Nephron (organoid): Measurements from ENCODE around the gene GXYLT2.
A peak's percentile ranks its signal among the peaks of the same experiment; 100 is the strongest.

Experiments
- H3K27ac Mint-ChIP-seq, 3 experiments: 2 replicates each; pipeline ENCODE4 v1.8.0; 2020; ENCODE audit warnings: mixed read lengths in 3 of 3, mild to moderate bottlenecking in 2 of 3, moderate library complexity in 1 of 3
- H3K27me3 Mint-ChIP-seq: 2 replicates; pipeline ENCODE4 v1.8.0; 2021; ENCODE audit warnings: low read depth, mild to moderate bottlenecking, moderate library complexity, mixed read lengths
- H3K36me3 Mint-ChIP-seq: 2 replicates; pipeline ENCODE4 v1.8.0; 2020; ENCODE audit warnings: low read depth, mixed read lengths
- H3K4me1 Mint-ChIP-seq: 2 replicates; pipeline ENCODE4 v1.8.0; 2020; ENCODE audit warnings: mixed read lengths
- H3K4me3 Mint-ChIP-seq, 3 experiments: 2 replicates each; pipeline ENCODE4 v1.8.0; 2020; ENCODE audit warnings: mild to moderate bottlenecking in 3 of 3, mixed read lengths in 3 of 3, moderate library complexity in 2 of 3
- H3K9me3 Mint-ChIP-seq: 2 replicates; pipeline ENCODE4 v1.8.0; 2020; ENCODE audit warnings: mixed read lengths
- TF ChIP-seq, protein P1 (sequence below), 3 experiments: fragments of 200-600 bp; sonication (generic); IDR thresholded peaks; one replicate each; pipeline ENCODE4 v1.5.0; 2021; ENCODE audit warnings: antibody characterized with exemption in 3 of 3; ENCODE audit not compliant: unreplicated experiment in 3 of 3

Gene GXYLT2

DNA sequence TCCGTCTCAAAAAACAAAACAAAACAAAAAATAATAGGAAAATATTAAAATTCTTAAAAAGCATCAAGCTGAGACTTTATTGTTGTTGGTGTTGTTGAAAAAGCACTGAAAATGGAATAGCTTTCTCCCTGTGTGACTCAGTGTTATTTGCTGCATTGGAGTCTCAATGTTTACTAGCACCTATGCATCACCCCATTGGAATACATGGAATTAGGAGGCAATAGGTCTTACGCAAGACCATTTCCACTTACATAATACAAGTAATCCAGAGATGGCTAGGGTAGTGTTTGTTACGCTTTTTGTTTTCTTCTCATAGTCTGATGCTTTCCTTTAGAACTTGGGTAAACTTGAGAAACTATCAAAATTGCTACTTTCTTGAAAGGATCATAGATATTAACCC lies 15.2 kb downstream of the GXYLT2 start:
- no peak overlapping the region for H3K4me3 Mint-ChIP-seq
- H3K9me3 Mint-ChIP-seq = peaks cover 3% of the 10 kb centered on the region
- H3K4me1 Mint-ChIP-seq = peaks cover 62% of the 10 kb centered on the region
- H3K27me3 Mint-ChIP-seq = no peaks in the 10 kb centered on the region
- peaks cover 7% of the 10 kb centered on the region for H3K36me3 Mint-ChIP-seq
- H3K27ac Mint-ChIP-seq = peak overlapping the region in 1 of 3 experiments; percentile 76
- TF ChIP-seq, protein P1, sequence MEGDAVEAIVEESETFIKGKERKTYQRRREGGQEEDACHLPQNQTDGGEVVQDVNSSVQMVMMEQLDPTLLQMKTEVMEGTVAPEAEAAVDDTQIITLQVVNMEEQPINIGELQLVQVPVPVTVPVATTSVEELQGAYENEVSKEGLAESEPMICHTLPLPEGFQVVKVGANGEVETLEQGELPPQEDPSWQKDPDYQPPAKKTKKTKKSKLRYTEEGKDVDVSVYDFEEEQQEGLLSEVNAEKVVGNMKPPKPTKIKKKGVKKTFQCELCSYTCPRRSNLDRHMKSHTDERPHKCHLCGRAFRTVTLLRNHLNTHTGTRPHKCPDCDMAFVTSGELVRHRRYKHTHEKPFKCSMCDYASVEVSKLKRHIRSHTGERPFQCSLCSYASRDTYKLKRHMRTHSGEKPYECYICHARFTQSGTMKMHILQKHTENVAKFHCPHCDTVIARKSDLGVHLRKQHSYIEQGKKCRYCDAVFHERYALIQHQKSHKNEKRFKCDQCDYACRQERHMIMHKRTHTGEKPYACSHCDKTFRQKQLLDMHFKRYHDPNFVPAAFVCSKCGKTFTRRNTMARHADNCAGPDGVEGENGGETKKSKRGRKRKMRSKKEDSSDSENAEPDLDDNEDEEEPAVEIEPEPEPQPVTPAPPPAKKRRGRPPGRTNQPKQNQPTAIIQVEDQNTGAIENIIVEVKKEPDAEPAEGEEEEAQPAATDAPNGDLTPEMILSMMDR (IDR thresholded peaks at IDR 0.05; ENCODE audit: unreplicated experiment in 3 of 3) = no peak

GRCh38 chr3:72904163-72904562 lies 16.3 kb downstream of the GXYLT2 start:
- H3K27ac Mint-ChIP-seq = peak overlapping the region in 2 of 3 experiments; percentile 63 to 76
- H3K4me3 Mint-ChIP-seq = no peak overlapping the region
- peaks cover 58% of the 10 kb centered on the region for H3K4me1 Mint-ChIP-seq
- no peaks in the 10 kb centered on the region for H3K27me3 Mint-ChIP-seq
- peaks cover 3% of the 10 kb centered on the region for H3K9me3 Mint-ChIP-seq
- TF ChIP-seq, protein P1 (IDR thresholded peaks at IDR 0.05; ENCODE audit: unreplicated experiment in 3 of 3) = no peak
- H3K36me3 Mint-ChIP-seq = peaks cover 8% of the 10 kb centered on the region

DNA sequence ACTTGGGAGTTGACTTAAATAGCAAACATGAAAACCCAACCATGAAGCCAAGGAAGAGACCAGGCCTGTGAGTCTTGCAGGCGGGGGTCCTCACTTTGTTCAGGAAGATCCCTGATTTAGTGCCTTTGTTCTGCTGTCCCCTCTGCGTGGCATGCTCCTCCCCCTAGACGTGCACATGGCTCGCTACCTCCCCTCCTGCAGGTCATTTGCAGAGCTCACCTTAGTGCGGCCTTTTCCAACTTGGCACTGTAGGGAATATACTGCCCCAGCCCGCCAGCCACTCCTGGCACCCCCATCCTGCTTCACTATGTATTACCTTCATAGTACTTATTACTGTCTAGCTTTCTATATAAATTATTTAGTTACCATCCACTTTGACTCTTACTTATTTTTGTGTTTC lies 18.3 kb downstream of the GXYLT2 start:
- H3K27me3 Mint-ChIP-seq = no peaks in the 10 kb centered on the region
- peak overlapping the region; percentile 67 to 72 (median 70) for H3K27ac Mint-ChIP-seq

GRCh38 chr3:72907131-72907711 lies 19.4 kb downstream of the GXYLT2 start:
- H3K27me3 Mint-ChIP-seq = no peaks in the 10 kb centered on the region
- peak overlapping the region; percentile 67 to 72 (median 70) for H3K27ac Mint-ChIP-seq
- no peaks in the 10 kb centered on the region for H3K9me3 Mint-ChIP-seq
- H3K36me3 Mint-ChIP-seq = peaks cover 20% of the 10 kb centered on the region
- H3K4me1 Mint-ChIP-seq = peaks cover 58% of the 10 kb centered on the region
- H3K4me3 Mint-ChIP-seq = peak overlapping the region in 1 of 3 experiments; percentile 13
- TF ChIP-seq, protein P1 (IDR thresholded peaks at IDR 0.05; ENCODE audit: unreplicated experiment in 3 of 3) = no peak

More for the DNA sequence above, 18.3 kb downstream of the GXYLT2 start:
- TF ChIP-seq, protein P1 (IDR thresholded peaks at IDR 0.05; ENCODE audit: unreplicated experiment in 3 of 3) = no peak
- H3K36me3 Mint-ChIP-seq = peaks cover 23% of the 10 kb centered on the region
- H3K4me1 Mint-ChIP-seq = peaks cover 58% of the 10 kb centered on the region
- H3K4me3 Mint-ChIP-seq = no peak overlapping the region
- H3K9me3 Mint-ChIP-seq = peaks cover 3% of the 10 kb centered on the region

DNA sequence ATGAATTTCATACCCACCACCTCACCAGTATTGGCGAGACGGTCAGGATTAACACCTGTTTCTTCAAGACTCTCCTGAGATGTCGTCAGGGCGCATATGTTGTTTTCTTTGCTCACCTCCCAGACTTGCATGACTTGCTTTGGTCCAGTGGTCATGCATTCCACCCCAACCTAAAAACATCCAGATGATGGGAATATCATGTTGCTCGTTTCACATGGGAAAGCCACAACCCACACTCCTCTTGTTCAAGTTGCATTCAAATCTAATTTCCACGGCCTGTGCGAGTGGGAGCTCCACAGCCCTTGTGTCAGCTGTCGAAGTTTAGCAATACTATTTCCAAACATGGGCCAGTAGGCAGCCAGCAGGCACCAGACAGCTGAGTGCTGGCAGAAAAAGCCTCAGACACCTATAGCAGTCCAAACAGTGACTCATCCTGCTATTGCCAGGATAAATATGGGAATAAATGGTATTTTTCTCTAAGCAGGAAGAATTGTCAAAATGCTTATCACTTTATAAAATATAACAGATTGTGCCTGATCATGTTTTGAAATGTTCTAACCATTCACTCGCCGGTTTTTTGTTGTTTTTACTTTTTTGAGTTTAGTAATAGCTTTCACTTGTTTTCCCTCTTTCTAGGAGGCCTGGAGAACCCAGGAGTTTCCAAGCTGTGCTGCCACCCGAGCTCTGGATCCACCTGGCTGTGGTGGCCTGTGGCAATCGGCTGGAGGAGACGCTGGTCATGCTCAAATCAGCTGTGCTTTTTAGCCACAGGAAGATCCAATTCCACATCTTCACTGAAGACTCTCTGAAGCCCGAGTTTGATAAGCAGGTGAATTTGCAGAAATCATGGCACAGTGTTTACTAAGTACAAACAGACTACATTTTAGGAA lies 20.1 kb downstream of the GXYLT2 start:
- TF ChIP-seq, protein P1 (IDR thresholded peaks at IDR 0.05; ENCODE audit: unreplicated experiment in 3 of 3) = no peak
- Mint-ChIP-seq H3K4me3 (peak overlapping the region in 1 of 3 experiments; percentile 27), H3K27me3 (no peaks in the 10 kb centered on the region), H3K36me3 (peaks cover 24% of the 10 kb centered on the region), H3K27ac (peak overlapping the region; percentile 67 to 72 (median 70)), H3K9me3 (no peaks in the 10 kb centered on the region), H3K4me1 (peaks cover 62% of the 10 kb centered on the region)
